Esophagus squamous epithelium (tissue), 4 donors: ENCODE measurements around the gene DGCR6.
"Not testable (repeated sequence)": the region's sequence is repeated elsewhere in the genome, so short reads cannot be mapped to it uniquely, and the experiment has no call there.

Experiments used
- CTCF ChIP-seq, 6 experiments: fragments of 450-650 bp in 4 of 6; fragments of 200-600 bp in 2 of 6; sonication (generic) in 2 of 6; IDR thresholded peaks; one replicate each; pipeline ENCODE4 v1.5.1; 2016 to 2019; ENCODE audit warnings: antibody characterized with exemption in 6 of 6, mild to moderate bottlenecking in 4 of 6, moderate library complexity in 4 of 6
- POLR2A ChIP-seq, 4 donors: fragments of 450-650 bp; IDR thresholded peaks; one replicate each; pipeline ENCODE4 v1.6.1; 2017; ENCODE audit warnings: antibody characterized with exemption in 4 of 4, mild to moderate bottlenecking in 4 of 4, moderate library complexity in 3 of 4

GRCh38 chr22:18958321-18958705, 52.2 kb downstream of the DGCR6 start:
- TF ChIP-seq CTCF, POLR2A (IDR thresholded peaks at IDR 0.05): not testable (repeated sequence)
